Esophagus muscularis mucosa (tissue), 4 donors: Measurements from ENCODE around the gene KLRK1. TPM values are rescaled to one million over a fixed set of nuclear protein-coding genes. Genes with fewer than 3 reads are reported as not detected.
"Not testable (repeated sequence)": the region's sequence is repeated elsewhere in the genome, so short reads cannot be mapped to it uniquely, and the experiment has no call there.

ENCODE experiments used
- DNase-seq: peaks from one replicate; pipeline ENCODE4 v3.0.0-alpha.2; 2017; ENCODE audit errors: extremely low spot score
- H3K27ac ChIP-seq, 4 donors: fragments of 200-600 bp; sonication (generic); replicated peaks in 1 of 4; 1 replicate in 3 of 4; 2 replicates in 1 of 4; pipeline ENCODE4 v1.5.1; 2016 to 2019; ENCODE audit warnings: mild to moderate bottlenecking in 1 of 4
- H3K27me3 ChIP-seq, 4 donors: fragments of 200-600 bp; sonication (generic); one replicate each; pipeline versions ENCODE4 v1.5.1 to v1.6.0; 2016 to 2019
- H3K36me3 ChIP-seq, 4 donors: fragments of 200-600 bp; sonication (generic); one replicate each; pipeline ENCODE4 v1.5.1; 2016 to 2019
- H3K4me1 ChIP-seq, 4 donors: fragments of 200-600 bp; sonication (generic); one replicate each; pipeline ENCODE4 v1.5.1; 2016 to 2019
- H3K4me3 ChIP-seq, 4 donors: fragments of 200-600 bp; sonication (generic); 1 replicate in 2 of 4; 2 replicates in 2 of 4; pipeline ENCODE4 v1.5.1; 2016 to 2019; ENCODE audit warnings: mild to moderate bottlenecking in 4 of 4, moderate library complexity in 1 of 4
- H3K9me3 ChIP-seq, 4 donors: fragments of 200-600 bp; sonication (generic); 1 replicate in 3 of 4; 2 replicates in 1 of 4; pipeline ENCODE4 v1.5.1; 2016 to 2019
- EP300 ChIP-seq: sonication (generic); formaldehyde crosslinking; IDR thresholded peaks from one replicate; pipeline ENCODE4 v1.6.1; 2017; ENCODE audit warnings: antibody characterized with exemption
- POLR2A ChIP-seq: fragments of 450-650 bp; IDR thresholded peaks from one replicate; pipeline ENCODE4 v1.6.1; 2017; ENCODE audit warnings: antibody characterized with exemption, moderate library complexity, mild to moderate bottlenecking, low read depth
- POLR2AphosphoS5 ChIP-seq, 2 donors: sonication (generic); formaldehyde crosslinking; IDR thresholded peaks; one replicate each; pipeline ENCODE4 v1.6.1; 2017; ENCODE audit warnings: antibody characterized with exemption in 2 of 2
- WGBS: methylation state at CpG from one replicate; pipeline ENCODE4 v1.1.5; 2018; 5-methylcytosine and 5-hydroxymethylcytosine counted together
- intact Hi-C: fragments of 100-400 bp; cut with DNase I; formaldehyde crosslinking; loops from one replicate; pipeline ENCODE4 v1.15.1; 2023
- total RNA-seq, 4 donors: library from RNA; depleted of rRNA; stranded (reverse); fragments of >200 nt; gene quantifications; one replicate each; pipeline versions ENCODE4 v1.1.0 to v1.2.1, GENCODE V29; 2016
- TF ChIP-seq, protein P1 (sequence below), 3 experiments: fragments of 200-600 bp in 2 of 3; fragments of 450-650 bp in 1 of 3; sonication (generic) in 2 of 3; IDR thresholded peaks; one replicate each; pipeline ENCODE4 v1.5.1; 2017 to 2019; ENCODE audit warnings: antibody characterized with exemption in 3 of 3, mild to moderate bottlenecking in 2 of 3, moderate library complexity in 1 of 3

Gene KLRK1
- total RNA-seq, 4 donors from 2014 or later = 0.19 to 1.8 (median 1.2) TPM

DNA sequence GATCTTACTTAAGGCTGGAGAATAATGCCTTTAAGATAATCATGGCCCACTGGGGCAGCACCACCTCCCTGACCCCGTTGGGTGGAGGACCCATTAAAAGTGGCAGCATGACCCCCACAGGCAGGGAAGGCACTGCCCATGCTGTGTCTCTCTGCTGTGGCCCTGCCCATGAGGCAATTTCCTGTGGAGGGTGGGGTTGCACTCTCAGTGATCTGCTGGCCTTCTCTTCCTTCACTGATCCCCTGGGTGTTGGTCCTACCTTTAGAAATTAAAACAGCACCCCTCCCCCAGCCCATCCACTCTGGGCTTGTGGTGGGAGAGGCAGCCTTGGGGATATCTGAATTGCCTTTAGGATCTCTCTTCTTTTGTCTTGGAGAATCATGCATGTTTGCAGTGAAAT is 17.3 kb downstream of the KLRK1 start:
- no peak for TF ChIP-seq POLR2A
- TF ChIP-seq POLR2AphosphoS5 (IDR thresholded peaks at IDR 0.05) = no peak
- TF ChIP-seq EP300 = no peak
- TF ChIP-seq, protein P1, sequence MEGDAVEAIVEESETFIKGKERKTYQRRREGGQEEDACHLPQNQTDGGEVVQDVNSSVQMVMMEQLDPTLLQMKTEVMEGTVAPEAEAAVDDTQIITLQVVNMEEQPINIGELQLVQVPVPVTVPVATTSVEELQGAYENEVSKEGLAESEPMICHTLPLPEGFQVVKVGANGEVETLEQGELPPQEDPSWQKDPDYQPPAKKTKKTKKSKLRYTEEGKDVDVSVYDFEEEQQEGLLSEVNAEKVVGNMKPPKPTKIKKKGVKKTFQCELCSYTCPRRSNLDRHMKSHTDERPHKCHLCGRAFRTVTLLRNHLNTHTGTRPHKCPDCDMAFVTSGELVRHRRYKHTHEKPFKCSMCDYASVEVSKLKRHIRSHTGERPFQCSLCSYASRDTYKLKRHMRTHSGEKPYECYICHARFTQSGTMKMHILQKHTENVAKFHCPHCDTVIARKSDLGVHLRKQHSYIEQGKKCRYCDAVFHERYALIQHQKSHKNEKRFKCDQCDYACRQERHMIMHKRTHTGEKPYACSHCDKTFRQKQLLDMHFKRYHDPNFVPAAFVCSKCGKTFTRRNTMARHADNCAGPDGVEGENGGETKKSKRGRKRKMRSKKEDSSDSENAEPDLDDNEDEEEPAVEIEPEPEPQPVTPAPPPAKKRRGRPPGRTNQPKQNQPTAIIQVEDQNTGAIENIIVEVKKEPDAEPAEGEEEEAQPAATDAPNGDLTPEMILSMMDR (IDR thresholded peaks at IDR 0.05) = no peak
- Histone ChIP-seq H3K36me3 (no peaks in the 10 kb centered on the region), H3K27ac (no peak overlapping the region), H3K27me3 (no peaks in the 10 kb centered on the region), H3K4me1 (peaks cover 0 to 5% (median 0%) of the 10 kb centered on the region in 4 donors), H3K4me3 (no peak overlapping the region), H3K9me3 (no peaks in the 10 kb centered on the region)
- WGBS = 70% methylated on average over 1 of the region's 1 CpG
- intact Hi-C loops = no loop called here
- DNase-seq = no peak

DNA sequence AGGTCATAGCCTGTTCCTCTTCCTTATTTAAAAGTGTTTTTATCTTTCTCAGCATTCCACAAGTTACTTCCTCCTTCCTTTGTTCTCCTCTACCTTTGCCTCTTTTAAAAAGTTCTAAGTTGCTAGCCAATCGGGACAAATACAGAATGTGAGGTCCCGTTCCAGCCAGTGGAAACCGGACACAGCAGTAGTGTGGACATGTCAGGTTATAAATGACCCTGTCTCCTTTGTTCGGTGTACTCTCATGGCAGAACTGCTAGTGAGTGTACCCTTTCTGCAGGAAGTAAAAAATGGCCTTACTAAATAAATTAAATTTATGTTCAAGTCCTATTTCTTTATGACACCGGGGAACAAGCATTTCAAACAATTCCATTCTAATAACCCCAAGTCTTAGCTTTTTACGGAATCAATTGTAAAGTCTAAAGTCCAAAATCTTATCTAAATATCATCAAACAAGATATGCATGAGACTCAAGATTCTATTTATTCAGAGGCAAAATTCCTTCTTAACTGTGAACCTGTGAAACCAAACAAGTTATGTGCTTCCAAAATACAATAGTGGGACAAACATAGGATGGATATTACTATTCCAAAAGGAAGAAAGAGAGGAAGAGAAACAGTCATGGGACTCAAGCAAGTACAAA is 17.8 kb downstream of the KLRK1 start:
- 67% methylated on average over 6 of the region's 6 CpGs for WGBS
- intact Hi-C loops = not testable (repeated sequence)

DNA sequence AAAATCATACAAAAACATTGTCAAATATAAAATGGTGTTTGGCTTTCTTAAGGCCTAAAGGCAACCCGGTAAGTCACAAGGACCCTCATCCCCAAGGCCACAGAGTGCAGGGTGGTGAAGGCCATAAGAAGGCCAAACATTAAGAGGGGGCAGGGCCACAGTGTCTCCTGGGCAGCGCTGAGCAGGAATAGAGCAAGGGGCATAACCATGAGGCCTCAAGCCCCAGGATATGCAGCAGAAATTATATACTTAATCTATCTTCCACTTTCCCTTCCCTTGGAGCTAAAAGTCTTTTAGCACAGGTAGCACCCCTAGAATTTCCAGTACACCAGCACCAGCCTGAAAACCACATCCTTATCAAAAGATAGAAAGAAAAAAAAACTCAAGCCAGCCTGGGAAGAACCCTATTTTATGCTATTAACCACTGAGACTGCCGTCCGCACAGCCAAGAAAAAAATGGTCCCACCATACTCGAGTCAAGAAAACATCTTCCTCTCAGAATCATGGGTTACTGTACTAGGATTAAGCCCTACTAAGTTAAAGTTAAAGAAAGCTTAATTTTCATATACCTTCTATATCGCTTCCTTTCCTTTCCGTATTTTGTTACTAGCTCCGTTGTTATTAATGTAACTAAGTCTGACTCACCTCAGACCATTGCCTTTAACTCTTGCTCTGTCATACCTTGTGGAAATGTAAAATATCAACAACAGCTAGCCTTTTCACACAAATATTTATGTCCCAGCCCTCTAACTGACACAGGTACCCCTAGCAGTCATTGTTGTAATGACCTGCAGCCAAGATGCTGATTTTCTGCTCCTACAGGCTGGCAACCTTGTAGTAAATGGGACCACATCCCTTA is 20.1 kb downstream of the KLRK1 start:
- no peaks in the 10 kb centered on the region for H3K9me3 ChIP-seq
- intact Hi-C loops = loop anchor here (10.0 kb wide), 1 partner anchor 345 kb away; no protein-coding TSS in a partner anchor
- H3K27me3 ChIP-seq = no peaks in the 10 kb centered on the region
- DNase-seq = no peak
- H3K4me3 ChIP-seq = no peak overlapping the region
- TF ChIP-seq EP300 = no peak
- TF ChIP-seq, protein P1 (IDR thresholded peaks at IDR 0.05) = no peak
- TF ChIP-seq POLR2AphosphoS5 (IDR thresholded peaks at IDR 0.05) = no peak
- TF ChIP-seq POLR2A = no peak
- no peak overlapping the region for H3K27ac ChIP-seq
- H3K4me1 ChIP-seq = peaks cover 10 to 23% (median 17%) of the 10 kb centered on the region in 4 donors
- H3K36me3 ChIP-seq = no peaks in the 10 kb centered on the region
- 89% methylated on average over 8 of the region's 8 CpGs for WGBS

More for the DNA sequence above, 17.8 kb downstream of the KLRK1 start:
- H3K4me3 ChIP-seq, H3K36me3 ChIP-seq, DNase-seq, H3K9me3 ChIP-seq, H3K27me3 ChIP-seq, H3K27ac ChIP-seq, H3K4me1 ChIP-seq: not testable (repeated sequence)

DNA sequence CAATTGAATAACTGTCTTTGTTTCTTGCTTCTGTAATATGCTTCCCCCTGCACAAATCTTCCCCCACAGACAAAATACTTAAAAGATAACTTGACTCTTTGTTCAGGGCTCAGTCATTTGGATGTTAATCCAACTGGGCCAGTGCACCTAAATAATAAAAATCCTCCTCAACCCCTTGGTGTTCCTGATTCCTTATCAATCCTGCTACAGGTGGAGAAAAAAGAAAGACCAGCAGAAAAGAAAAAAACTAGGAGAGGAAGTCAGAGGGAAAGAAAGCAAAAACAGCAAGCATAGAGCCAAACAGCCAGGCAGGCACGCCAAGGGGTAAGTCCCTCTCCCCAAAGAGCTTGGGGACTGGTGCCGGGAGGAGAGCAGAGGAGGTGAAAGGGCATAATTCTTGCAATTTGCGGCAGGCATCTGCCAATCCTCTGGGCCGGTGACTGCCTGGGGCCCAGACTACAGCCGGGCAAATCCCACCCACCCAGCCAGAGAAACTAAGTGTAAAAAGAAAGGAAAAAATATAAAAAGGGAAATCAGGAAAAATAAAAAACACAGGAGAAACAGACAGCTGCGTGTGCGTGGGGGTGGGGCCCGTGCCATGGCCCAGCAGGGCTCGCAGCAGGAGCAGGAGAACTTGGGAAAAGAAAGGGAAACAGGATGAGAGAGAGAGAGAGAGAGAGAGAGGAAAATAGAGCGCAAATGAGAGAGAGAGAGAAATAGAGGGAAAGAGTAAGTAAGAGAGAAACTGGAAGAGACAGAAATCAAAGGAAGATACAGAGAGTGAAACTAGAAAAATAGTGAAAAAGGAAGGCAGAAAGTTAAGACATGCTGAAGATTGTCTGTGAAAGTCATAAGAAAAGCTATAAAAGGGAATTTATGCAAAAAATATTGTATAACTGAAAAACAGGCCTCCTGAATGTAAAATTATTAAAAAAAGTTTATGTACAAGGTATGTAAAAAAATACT is 21.4 kb downstream of the KLRK1 start:
- Histone ChIP-seq H3K27me3 (no peaks in the 10 kb centered on the region), H3K27ac (peak overlapping the region in 1 of 4 donors; percentile 13), H3K9me3 (no peaks in the 10 kb centered on the region), H3K36me3 (no peaks in the 10 kb centered on the region), H3K4me3 (no peak overlapping the region), H3K4me1 (peaks cover 10 to 30% (median 25%) of the 10 kb centered on the region in 4 donors)
- no peak for DNase-seq
- WGBS = 87% methylated on average over 10 of the region's 10 CpGs
- intact Hi-C loops = loop anchor here (10.0 kb wide), 1 partner anchor 346 kb away; no protein-coding TSS in a partner anchor
- TF ChIP-seq POLR2AphosphoS5 (IDR thresholded peaks at IDR 0.05) (no peak), POLR2A (no peak), EP300 (no peak)
- TF ChIP-seq, protein P1 (IDR thresholded peaks at IDR 0.05) = no peak

DNA sequence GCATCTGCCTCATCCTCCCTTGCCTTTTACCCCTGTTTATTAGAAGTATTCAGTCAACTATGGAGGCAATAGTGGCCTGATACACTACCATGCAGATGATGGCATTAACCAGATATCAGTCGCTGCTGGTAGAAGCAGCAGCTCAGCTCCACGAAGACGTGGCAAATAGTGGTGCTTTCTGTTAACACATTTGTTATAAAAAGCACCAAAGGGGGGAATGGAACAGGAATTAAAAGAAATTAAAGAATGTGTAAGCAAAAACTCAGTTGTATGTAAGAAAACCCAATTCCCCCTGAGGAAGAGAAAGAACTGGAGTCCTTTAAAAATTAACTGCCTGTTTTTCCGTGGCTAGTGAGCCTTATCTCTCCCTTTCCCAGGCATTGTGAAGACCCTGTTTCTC is 22.1 kb downstream of the KLRK1 start:
- intact Hi-C loops = loop anchor here (10.0 kb wide), 1 partner anchor 347 kb away; no protein-coding TSS in a partner anchor

More for the DNA sequence above, 22.1 kb downstream of the KLRK1 start:
- H3K9me3 ChIP-seq, H3K27me3 ChIP-seq, DNase-seq, H3K4me3 ChIP-seq, H3K36me3 ChIP-seq, H3K27ac ChIP-seq: not testable (repeated sequence)
- peaks cover 15 to 36% (median 32%) of the 10 kb centered on the region in 4 donors for H3K4me1 ChIP-seq
- WGBS = 72% methylated on average over 4 of the region's 4 CpGs
